GM21526 (cell line): ENCODE results near the gene TCP11L1.
"Not testable (repeated sequence)": the region's sequence is repeated elsewhere in the genome, so short reads cannot be mapped to it uniquely, and the experiment has no call there.

Experiments
- ATAC-seq: cut with Tn5 transposase; IDR thresholded peaks from one replicate; pipeline ENCODE4 v1.9.1; 2021; ENCODE audit warnings: moderate library complexity; ENCODE audit not compliant: unreplicated experiment, low FRiP score

TCP11L1 gene

DNA sequence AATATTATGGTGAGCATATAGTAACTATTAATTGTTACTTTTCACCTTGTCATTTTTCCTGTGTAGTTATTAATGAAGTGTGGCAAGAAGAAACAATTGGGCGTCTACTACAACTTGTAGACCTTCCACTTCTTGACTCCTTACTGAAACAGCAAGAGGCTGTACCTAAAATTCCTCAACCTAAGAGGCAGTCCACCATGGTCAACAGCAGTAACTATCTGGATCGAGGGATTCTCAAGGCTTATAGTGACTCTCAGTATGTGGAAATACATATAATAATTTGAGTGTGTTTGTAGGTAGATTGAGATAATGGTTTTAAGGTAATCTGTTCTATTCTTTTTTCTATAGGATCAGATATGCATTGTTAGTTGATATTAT is 10.8 kb upstream of the TCP11L1 start:
- no peak for ATAC-seq

DNA sequence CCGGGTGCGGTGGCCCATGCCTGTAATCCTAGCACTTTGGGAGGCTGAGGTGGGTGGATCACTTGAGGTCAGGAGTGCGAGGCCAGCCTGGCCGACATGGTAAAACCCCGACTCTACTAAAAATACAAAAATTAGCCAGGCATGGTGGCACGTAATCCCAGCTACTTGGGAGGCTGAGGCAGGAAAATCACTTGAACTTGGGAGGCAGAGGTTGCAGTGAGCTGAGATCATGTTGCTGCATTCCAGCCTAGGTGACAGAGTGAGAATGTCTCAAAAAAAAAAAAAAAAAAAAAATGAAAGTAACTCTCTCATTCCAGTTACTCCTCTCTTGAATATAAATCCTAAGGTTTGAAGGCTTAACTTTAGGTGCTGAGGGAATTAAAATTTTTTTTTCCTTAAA is 10.2 kb upstream of the TCP11L1 start:
- not testable (repeated sequence) for ATAC-seq

GRCh38 chr11:33033493-33033892 is 5.9 kb upstream of the TCP11L1 start:
- no peak for ATAC-seq

GRCh38 chr11:33035011-33035410 is 4.4 kb upstream of the TCP11L1 start:
- no peak for ATAC-seq

GRCh38 chr11:33040033-33040861 is 875 bp downstream of the TCP11L1 start:
- ATAC-seq: peak; percentile 34

DNA sequence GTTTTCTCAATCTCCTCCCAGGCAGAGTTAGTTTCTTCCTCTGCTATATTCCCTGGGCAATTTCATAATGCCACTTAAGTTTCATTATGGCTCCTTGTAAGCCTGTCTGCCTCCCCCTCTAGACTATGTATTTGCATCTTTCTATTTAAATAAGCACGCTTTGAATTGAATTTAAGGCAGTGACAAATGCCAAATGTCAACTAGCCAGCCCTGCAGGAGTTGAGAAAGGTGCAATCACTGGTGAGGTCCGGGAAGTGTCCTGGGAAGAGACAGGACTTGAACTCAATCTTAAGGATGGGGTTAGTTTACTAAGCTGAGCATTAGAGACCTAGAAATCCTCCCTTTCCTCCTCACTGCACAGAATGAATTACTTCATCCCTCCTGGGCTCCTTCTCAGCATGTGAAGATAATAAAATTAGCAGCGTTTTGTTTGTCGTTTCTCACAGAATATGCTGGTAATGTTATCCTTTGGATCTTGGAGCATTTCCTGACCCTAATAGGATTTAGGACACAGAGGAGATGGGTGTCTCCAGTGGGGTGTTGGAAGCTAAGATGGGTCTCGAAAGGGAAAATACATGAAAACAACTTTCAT is 1.6 kb downstream of the TCP11L1 start:
- ATAC-seq: no peak

DNA sequence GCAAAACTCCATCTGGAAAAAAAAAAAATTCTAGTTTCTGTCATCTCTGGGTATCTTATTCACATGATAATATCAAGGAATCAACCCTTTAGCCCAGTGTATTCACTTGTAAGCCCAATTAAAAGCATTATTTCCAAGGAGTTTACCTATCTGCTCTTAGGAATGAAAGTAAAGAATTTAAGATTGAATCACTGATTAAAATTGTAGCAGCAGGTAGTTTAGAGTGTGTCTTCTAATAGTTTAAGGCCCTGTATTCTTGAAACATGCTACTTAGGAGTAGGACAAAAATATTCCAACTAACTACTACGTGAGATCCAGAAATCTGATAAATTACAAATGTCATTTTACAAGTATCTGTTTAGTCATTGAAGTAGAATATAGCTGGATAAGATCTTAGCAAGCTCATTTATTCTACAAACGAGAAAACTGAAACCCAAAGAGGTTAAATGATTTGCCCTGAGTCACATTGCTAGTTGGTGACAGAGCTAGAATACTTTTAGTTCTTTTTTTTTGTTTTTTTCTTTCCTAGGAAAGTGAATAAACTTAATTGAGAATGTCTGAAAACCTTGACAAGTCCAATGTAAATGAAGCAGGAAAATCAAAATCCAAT is 4.0 kb downstream of the TCP11L1 start:
- no peak for ATAC-seq

DNA sequence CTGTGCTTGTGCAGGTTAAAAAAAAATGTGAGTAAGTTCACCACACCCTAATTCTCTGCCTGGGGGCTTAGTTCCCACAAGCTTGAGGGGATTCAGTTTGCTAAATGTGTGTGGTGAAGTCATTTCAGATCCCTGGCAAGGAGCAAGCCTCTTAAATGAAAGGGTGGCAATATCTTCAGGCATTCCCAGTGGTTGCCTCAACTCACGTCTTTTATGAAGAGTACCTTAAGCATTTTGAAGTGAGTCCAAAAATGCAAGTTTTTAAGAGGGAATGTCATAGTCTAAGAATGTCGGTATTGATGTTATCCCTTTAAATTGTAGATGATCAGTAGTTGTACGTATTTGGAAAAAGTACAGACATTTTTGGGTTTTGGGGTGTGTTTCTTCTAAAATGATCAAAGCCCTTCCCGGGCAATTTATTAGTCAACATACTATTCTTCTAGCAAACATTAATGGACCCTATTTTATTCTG is 4.9 kb downstream of the TCP11L1 start:
- no peak for ATAC-seq

DNA sequence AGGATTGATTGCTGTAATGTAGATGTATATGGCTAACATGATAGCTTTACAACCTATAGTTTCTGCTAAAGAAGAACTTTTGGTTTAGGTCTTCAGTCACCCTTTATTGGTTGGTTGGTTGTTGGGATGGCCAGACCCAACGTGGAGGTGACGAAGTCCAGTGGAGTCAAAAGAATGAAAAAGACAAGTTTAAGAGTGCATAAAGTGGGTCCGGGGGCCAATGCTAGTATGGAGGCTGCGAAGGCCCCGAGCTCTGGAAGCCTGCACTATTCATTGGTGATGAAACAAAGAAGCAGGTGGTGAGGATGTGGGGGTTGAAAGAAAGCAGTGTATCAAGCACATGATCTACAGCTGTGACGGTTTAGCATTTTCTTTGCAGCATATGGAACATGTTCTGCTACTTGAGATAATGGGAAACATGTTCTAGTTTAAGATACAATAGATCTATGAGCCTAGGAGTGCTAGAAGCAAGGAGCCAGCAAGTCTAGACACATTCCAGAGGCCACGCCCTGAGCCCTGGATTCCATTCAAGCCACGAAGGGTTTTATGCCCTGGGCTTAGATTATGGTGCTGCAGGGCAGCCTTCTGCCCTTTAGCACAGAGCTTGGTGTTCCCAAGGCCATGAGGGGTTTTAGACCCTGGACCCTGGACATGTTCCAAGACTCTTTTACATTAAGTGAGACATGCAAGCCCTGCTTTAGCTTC is 6.3 kb downstream of the TCP11L1 start:
- no peak for ATAC-seq

GRCh38 chr11:33048701-33049100 is 9.3 kb downstream of the TCP11L1 start:
- not testable (repeated sequence) for ATAC-seq

DNA sequence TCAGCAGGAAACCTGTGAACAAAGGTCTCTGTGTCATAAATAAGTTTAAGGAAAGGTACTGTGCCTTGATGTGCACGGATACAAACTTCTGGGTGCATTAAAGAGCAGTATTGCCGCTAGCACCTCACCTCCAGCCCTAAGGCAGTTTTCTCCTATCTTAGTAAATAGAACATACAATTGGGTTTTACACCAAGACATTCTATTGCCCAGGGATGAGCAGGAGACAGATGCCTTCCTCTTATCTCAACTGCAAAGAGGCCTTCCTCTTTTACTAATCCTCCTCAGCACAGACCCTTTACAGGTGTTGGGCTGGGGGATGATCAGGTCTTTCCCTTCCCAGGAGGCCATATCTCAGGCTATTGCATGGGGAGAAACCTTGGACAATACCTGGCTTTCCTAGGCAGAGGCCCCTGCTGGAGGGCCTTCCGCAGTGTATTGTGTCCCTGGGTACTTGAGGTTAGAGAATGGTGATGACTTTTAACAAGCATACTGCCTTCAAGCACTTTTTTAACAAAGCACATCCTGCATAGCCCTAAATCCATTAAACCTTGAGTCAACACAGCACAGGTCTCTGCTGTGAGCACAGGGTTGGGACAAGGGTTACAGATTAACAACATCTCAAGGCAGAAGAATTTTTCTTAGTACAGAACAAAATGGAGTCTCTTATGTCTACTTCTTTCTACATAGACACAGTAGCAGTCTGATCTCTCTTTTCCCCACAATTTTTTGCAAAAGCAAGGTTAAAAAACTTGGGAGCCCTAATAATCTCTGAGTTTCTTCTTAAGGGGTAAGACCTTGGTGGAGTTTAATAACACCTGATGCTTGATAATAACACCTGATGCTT is 10.4 kb downstream of the TCP11L1 start:
- ATAC-seq: not testable (repeated sequence)

GRCh38 chr11:33052231-33052630 is 12.9 kb downstream of the TCP11L1 start:
- no peak for ATAC-seq

GRCh38 chr11:33055375-33055774 is 16.0 kb downstream of the TCP11L1 start:
- no peak for ATAC-seq

- ATAC-seq: no peak
Observed at GRCh38 chr11:33057284-33057683, 17.9 kb downstream of the TCP11L1 start.

DNA sequence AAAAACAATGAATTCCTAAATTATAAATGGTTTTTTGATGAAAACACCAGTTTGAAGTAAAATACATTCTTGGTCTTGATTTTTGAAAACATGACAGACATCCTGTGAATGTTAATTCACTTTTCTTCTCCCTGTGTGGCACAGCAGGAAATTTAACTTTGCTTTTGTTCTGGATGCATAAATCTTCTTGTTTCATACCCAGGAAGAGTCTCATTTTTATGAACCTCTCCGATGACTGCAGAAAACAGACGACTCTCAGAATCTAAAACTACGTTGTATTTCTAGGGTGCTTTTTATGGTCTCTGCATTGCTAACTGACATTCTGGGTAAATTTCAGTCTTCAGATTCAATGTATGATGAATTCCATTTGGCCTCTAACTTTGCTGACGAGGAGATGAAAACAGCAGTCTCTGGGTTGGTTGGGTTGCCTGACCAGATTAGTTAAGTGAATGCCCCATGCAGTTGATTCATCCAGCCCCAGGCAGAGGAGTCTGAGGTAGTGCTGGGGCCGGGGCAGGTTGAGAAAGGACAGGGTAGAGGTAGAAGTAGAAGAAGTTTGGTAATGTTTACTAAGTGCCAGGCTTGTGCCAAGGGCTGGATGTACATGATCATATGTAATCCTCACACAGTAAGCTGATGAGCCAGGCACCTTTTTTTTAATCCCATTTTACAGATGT is 20.1 kb downstream of the TCP11L1 start:
- ATAC-seq: no peak

GRCh38 chr11:33060271-33060670 is 20.9 kb downstream of the TCP11L1 start:
- no peak for ATAC-seq

DNA sequence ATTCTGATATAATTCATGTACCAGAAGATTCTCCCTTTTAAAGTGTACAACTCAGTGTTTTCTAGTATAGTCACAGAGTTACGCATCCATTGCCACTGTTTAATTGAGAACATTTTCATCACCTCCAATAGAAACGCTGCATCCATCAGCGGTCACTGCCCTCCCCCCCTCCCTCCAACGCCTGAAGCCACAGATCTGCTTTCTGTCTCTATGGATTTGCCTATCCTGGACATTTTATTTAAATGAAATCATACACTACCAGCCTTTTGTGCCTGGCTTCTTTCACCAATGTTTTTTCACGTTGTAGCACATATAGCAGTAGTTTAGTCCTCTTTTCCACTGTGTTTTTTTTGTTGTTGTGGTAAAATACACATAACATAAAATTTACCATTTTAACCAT is 22.8 kb downstream of the TCP11L1 start:
- ATAC-seq: no peak

DNA sequence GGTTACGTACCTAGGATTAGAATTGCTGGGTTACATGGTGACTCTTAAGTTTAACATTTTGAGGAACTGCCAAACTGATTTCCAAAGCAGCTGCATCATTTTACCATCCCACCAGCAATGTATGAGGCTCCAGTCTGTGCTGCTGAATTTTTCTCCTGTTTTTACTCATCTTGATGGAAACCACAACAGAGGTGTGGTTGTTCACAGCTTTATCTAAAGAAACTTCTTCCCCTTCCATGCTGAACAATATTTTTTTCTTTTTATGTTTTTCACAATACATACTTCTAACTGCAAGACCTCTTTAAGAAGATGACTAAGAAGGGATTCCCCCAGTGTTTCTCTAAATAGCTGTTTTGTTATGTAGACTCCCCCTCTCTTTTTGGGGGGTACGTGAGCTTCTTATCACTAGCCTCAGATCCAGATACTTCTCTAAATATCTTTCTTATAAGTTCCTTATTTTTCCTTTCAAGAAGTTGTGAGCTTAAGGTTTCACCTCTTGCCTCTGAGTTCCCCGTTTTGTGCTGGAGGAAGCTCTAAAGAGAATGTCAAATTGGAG is 24.0 kb downstream of the TCP11L1 start:
- ATAC-seq: no peak
